DND-41 (cell line): Measurements from ENCODE around the gene CRYBA2.

ENCODE experiments used
- EZH2 ChIP-seq: IDR thresholded peaks from 3 replicates; pipeline ENCODE4 v1.6.1; 2012; ENCODE audit warnings: borderline replicate concordance, low read depth, mild to moderate bottlenecking, moderate library complexity, low read length, inconsistent platforms; ENCODE audit not compliant: severe bottlenecking
- TF ChIP-seq, protein P1 (sequence below): IDR thresholded peaks from 2 replicates; pipeline ENCODE4 v1.5.1; 2012; ENCODE audit warnings: borderline replicate concordance, low read length, moderate library complexity, mild to moderate bottlenecking; ENCODE audit not compliant: poor library complexity, severe bottlenecking; ENCODE audit errors: extremely low read depth

GRCh38 chr2:218996937-218997336, 3.7 kb upstream of the CRYBA2 start:
- TF ChIP-seq, protein P1, sequence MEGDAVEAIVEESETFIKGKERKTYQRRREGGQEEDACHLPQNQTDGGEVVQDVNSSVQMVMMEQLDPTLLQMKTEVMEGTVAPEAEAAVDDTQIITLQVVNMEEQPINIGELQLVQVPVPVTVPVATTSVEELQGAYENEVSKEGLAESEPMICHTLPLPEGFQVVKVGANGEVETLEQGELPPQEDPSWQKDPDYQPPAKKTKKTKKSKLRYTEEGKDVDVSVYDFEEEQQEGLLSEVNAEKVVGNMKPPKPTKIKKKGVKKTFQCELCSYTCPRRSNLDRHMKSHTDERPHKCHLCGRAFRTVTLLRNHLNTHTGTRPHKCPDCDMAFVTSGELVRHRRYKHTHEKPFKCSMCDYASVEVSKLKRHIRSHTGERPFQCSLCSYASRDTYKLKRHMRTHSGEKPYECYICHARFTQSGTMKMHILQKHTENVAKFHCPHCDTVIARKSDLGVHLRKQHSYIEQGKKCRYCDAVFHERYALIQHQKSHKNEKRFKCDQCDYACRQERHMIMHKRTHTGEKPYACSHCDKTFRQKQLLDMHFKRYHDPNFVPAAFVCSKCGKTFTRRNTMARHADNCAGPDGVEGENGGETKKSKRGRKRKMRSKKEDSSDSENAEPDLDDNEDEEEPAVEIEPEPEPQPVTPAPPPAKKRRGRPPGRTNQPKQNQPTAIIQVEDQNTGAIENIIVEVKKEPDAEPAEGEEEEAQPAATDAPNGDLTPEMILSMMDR: no peak
- TF ChIP-seq EZH2: no peak
